Cardiac septum (tissue), 1 donor: ENCODE data around the gene ANKRD11. TPM values are rescaled to one million over a fixed set of nuclear protein-coding genes. Genes with fewer than 3 reads are reported as not detected.

Experiments
- DNase-seq: peaks from one replicate; pipeline ENCODE4 v3.0.0-alpha.2; 2020; ENCODE audit warnings: low spot score
- intact Hi-C: fragments of 100-400 bp; cut with DNase I; formaldehyde crosslinking; loops from one replicate; pipeline ENCODE4 v1.14.0; 2022
- total RNA-seq: library from RNA; stranded (reverse); fragmentation: NEBNext Ultra II Directional; extraction: Animal tissue kit (Norgen Biotek cat#: 25700); gene quantifications from one replicate; pipeline ENCODE4 v1.2.1, GENCODE V29; 2021
- donor health status: DM: no; HTN: no; CAD: no.

Gene ANKRD11
- total RNA-seq, 1 donor from 2014 or later = 77.9 TPM

DNA sequence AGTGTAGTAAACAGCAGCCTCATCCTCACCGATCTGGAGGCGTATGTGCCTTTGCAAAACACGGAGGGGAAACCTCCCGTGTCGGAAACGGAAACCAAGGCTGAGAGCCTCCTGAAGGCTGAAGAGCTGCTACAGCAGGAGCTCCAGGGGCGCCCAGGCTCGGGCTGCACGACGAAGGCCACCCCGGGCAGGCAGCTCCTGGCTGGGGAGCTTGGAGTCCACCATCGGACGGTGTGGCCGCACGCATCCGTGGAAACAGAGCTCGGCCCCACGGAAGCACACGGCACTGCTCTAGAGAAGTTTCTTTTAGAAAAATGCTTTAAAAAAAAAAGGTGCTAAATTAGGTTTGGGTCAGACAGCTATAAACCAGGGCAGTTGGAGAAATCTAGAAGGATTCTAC, 201.4 kb downstream of the ANKRD11 start:
- no peak for DNase-seq
- intact Hi-C loops = no loop called here

DNA sequence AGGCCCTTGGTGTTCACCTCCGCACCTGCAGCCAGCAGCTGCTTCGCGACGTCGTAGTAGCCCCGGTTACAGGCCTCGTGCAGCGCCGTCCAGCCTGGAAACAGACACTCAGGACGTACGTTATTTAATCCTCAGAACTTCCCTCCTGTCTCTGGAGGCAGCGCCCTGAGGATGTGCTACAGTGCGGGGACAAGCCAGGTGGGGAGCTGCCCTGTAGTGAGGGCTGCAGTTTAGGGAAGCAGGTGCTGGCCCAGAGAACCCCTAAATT, 201.8 kb downstream of the ANKRD11 start:
- no peak for DNase-seq
- intact Hi-C loops = no loop called here

DNA sequence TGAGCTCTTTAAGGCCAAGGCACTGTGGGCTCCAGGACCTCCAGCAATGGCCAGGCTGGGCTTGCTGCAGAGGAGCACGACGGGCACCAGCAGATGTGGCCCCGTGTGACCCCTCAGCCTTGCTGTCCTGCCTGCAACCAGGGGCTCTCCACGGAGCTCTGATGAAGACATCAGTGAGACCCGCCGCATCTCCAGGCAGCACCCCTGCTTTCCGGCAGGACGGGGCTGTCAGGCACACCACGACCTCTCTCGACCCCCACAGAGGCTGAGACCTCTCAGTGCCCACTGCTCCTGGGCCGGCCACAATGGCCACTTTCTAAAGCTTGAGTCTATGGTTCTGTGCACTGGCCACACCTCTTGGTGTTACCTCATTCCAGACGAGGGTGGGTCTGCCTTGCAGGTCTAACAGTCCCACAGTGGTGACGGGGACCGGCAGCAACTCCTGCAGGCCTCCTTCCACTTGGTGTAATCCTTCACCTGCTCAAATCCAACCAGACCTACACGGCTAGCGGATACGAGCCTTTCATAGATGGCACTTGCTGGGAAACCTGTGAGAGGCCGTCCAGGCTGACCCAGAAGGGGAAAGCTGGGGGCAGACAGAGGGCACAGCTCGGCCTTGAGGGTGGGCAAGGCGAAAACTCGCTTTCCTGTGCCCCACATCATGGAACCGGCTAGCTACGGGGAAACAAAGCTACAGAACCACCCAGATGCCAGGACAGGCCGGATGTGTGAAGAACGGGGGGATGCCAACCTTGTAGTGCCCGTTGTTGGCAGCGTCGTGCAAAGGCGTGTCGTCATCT, 202.4 kb downstream of the ANKRD11 start:
- intact Hi-C loops = no loop called here

DNA sequence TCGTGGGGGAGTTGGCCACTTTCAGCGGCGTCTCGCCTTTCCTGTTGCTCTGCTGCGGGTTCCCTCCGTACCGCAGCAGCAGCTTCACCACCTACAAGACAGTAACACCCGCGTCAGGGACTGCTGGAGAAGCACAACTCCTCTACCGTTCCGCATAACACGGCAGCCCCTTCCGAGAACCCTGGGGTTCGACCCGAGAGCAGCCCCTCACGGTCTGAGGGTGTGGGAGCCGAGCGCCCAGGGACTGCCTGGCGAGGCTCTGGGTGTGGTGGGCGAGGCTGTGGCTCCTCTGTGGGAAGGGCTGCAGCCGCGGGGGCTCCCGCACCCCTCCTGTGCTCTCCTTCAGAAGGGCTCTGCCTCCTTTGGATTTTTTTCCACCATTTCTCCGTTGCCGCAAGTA, 204.3 kb downstream of the ANKRD11 start:
- intact Hi-C loops = no loop called here
- no peak for DNase-seq

More for the DNA sequence above, 202.4 kb downstream of the ANKRD11 start:
- no peak for DNase-seq

DNA sequence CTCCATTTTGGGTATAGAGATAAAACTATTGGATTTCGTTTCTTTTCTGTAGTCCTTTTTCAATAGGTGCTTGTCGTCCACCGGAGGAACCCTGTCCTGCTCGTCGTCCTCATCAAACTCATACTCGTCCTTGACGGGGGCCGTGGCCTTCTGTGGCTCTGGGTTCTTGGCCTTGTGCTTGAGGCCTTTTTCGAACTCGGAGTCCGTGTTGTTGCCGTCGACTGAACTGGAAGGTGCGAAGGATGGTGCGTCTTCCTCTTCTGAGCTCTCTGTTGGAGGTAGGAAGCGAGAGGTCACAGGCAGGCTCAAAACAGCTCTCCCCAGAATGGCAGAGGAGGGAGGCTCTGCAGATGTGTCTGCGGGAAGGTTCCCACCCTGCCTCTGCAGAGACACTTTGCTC, 205.0 kb downstream of the ANKRD11 start:
- DNase-seq = no peak
- intact Hi-C loops = no loop called here

DNA sequence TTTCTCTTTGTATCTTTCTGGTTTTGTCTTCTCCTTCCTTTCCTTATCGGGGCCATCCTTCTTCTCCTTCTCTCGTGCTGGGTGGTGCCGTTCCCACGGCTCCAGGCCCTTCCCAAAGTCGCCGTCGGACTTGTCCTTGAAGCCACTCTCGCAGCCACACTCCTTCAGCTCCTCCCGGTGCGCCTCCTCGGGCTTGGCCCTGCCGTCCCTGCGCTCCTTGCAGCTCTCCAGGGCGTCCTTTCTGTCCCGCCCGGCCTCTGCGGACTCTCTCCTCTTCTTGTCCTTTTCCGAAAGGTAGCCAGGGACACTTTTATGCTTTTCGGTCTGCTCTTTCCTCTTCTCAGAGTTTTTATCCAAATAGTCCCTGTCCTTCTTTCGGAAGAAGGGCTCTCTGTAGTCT, 206.9 kb downstream of the ANKRD11 start:
- intact Hi-C loops = no loop called here
- DNase-seq = no peak

DNA sequence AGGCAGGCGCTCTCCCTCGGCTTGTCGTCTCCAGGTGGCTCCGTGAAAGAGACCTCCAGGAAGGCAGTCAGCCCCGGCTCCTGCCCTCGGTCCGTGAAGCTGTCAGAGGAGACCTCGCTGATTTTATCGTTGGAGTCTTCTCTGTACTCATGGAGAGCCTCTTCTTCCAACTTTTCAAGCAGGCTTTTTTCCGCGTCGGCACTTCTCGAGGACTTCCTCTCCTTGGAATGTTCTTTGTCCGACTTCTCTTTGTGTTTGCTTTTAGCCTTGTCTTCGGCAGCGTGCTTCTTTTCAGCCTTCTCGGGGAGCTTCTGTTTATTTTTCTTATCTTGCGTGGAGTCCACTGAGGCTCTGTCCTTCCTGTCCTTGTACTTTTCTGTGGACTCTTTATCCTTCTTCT, 207.8 kb downstream of the ANKRD11 start:
- DNase-seq = no peak
- intact Hi-C loops = no loop called here

DNA sequence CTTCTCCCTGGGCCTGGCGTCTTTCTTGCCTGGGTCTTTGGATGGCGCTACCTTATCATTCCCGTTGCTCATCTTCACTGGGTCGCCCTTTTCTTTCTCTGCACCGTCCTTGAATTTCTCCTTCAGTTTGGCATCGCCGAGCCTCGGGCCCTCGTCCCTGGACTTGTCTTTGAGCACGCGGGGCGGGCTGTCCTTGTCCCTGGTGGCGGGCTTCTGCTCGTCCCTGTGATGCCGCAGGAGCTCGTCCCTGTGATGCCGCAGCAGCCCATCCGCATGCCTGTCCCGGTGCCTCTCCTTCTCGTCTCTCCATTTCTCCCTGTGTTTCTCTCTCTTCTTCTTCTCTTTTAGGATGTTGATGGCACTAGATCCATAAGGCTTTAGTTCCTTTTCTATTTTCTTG, 208.5 kb downstream of the ANKRD11 start:
- intact Hi-C loops = no loop called here
- DNase-seq = no peak

DNA sequence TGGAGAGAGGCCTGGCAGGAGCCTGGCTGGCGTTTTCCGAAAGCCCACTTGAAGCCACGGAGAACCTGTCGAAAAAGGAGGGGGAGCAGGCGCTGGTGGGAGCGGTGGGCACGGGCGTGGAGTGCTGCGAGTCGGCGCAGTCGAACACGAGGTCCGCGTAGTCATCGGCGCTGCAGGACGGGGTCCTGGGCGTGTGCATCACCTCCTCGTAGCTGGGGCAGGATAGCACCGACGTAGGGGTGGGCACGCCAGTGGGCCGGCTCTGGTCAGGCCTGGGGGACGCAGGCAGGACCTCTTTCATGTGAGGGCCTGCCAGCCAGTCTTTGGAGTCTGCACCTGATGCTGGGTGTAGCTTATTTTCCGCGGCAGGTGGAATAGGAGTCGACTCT, 209.2 kb downstream of the ANKRD11 start:
- intact Hi-C loops = no loop called here
- no peak for DNase-seq

DNA sequence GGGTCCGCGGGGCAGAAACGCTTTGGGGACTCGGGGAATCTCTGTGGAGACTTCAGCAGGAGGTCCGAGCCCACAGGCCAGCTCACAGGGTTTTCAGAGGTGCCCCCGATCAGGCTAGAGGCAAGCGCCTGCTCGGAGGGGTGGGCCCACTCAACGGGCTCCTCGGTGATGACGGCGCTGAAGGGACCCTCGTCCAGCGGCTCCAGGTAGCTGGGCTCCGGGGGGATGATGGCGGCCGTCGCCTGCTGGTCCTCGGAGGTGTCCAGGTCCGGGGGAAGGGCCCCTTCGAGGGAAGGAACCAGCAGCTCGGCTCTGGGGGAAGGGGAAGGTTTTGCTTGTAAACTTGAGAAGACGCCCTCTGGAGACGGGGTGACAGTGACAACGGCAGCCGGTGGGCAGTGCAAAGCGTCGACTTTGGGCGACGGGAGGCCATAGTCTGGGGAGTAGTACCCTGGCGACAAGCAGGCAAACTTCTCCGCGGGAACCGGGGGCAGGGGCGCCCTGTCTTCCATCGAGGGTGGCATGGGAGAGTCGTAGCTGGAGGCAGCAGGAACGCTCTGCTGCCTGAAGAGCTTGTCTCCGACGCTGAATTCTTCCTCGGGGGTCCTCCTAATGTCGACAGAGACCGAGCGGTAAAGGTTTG, 209.7 kb downstream of the ANKRD11 start:
- intact Hi-C loops = no loop called here
- DNase-seq = no peak

DNA sequence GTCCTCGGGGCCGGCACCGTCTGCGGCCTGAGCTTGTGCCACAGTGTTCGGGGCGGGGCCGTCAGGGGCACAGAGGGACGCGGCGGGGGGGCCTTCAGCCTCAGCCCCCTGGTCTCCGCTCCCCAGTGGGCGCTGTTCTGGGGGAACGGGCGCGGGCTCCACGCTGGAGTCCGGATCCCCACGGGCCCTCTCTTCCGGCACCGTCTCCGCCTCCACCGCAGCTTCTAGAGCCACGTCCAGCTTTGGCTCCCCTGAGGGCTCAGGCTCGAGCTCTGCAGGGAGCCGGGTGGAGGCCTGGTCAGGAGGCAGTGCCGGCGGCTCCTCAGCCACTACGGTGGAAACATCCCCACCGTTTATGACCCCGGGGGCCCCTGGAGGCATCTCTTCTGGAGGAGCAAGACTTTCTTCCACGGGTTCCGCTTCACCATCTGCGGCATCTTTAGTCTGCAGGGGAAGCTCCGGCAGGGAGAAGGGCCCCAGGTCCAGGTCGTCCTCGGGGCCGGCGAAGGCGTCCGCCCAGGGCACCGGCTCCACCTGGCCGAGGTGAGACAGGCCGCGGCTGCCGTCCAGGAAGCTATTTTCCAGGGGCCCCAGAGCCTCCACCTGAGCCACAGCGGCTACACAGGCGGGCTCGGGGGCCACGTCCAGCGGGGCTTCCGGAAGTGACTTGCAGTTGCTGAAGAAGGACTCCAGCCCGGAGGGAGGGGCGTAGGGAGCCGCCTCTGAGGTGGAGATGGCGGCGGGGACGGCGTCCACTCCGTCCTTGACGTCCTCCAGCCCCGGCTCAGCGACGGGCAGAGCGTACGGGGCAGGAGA, 210.5 kb downstream of the ANKRD11 start:
- intact Hi-C loops = no loop called here
- no peak for DNase-seq

DNA sequence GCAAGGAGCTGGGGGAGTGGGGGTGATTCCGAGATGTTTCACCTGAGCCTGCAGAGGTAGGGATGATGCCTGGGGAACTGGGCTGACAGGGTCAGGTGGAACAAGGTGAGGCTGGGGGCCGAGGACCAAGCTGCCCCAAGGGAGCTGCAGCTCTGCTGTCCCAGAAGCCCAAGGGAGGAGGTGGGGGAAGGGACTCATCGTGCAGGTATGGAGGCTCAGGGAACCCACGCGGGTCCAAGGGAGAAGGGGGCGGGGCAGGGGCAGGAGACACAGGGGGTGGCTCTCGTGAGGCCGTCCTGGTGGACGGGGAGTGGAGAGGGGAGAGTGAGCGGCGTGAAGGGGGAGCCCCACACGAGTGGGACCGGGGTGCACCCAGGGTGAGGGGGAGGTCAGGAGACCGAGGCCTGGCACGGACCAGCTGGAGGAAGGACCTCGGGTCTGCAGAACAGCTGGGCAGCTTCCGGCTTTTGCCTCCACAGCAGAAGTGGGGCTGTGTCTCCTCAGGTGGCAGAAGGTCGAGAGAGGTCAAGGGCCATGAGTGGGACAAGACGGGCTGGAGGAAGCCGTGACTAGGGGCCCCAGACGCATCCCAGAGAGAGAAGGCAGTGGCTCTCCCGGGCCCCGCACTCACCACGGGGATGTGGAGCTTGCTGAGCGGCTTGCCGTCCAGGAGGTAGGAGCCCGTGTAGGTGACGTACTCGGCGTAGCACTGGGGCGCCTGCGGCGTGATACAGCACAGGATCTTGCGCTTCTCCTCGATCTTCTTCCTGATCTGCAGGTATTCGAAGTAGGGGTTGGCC, 211.7 kb downstream of the ANKRD11 start:
- no peak for DNase-seq
- intact Hi-C loops = no loop called here

DNA sequence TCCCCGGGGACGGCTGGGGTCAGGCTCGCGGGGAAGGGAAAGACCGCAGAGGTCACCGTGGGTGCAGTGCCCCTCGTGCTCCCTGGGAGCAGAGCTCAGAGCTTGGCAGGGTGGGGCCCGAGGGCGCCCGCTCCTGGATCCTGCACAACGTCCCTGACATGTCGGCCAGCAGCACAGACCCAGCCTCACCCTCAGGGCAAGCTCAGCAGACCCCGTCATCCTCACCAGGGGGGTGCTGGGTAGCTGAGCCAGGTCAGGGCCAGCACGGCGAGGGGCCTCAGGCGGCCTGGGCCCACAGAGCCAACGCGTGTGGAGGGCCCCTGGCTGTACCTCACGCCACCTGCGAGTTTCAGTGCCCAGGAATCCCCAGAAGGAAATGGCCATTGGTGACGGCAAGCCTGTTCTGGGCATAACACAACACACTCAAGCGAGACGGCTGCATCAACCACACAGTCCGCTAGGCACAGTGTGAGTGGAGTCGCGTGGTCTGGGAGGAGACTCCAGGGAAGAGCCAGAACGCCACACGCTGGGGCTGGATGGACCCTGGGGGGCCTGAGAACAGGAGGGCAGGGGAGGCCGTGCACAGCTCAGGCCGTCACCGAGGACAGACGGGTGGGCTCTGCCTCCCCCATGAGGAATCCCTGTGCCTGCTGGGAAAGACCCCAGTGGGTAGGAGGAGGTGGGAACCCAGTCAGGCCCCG, 212.6 kb downstream of the ANKRD11 start:
- no peak for DNase-seq
- intact Hi-C loops = no loop called here

DNA sequence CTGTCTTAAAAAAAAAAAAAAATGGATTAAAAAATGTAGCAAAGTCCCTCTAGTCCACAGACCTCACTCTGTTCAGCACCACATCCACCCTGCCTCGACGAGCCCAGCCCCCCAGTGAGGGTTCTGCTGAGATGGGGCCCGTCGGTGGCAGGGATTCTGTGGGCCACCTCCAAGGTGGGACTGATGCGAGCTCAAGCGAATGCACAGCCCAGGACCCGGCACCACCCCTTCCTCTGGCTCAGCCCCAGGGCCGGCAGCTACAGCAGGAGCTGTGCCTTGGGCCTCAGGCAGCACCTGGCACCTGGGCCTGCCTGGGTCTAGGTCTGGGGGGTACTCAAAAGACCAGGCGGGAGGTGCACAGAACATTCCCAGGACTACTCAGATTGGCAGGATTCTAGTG, 213.3 kb downstream of the ANKRD11 start:
- intact Hi-C loops = no loop called here
- no peak for DNase-seq

DNA sequence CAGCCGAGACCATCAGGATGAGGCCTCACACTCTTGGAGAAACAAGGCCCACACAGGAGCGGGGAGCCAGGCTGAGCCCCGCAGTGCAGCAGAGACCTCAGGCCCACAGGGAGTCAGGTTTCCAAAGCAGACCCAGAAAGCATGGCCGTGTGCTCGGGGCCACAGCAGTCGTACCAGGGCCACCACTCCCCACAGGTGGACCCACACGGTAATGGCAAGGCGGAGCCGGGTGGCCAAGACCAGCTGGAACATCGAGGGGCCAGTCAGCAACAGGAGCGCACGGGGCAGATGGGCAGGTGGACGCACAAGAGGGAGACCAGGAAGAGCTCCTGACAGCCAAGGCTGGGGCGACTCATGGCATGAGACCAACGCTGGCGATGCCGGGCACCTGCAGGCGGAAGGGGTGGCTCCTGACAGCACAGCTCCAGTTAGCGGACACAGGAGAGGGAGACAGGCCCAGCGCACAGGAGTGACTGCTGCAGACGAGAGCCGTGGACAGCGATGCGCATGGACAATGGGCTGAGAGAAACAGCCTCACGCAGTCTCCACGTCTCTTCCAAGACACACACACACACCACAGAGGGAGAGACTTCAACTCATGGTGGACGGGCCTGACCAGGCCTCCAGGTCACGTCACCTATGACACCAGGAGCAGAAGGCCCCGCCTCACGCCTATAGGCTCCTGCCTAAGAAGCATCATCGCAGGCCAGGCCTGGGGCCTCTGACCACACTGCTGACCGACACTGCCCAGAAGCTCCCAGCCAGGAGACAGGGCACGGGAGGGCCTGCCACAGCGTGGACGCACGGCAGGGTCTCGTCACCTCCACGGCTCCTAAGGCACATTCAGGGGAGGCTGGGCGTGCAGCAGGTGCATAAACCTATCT, 214.3 kb downstream of the ANKRD11 start:
- DNase-seq = no peak
- intact Hi-C loops = no loop called here

DNA sequence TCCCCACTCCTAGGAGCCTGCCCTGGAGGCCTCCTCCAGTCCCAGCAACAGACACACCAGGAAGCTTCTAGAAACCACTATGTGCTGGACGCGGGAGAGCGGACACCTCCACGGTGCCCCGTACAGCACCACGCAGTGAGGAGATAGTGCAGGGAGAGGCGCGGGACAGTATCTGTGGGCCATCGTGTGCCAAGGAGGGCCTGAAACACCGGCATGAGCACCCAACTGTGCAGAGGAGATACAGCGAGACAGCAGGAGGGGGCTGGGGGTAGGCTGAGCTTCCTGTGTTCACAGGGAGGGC, 215.1 kb downstream of the ANKRD11 start:
- intact Hi-C loops = no loop called here
- no peak for DNase-seq

DNA sequence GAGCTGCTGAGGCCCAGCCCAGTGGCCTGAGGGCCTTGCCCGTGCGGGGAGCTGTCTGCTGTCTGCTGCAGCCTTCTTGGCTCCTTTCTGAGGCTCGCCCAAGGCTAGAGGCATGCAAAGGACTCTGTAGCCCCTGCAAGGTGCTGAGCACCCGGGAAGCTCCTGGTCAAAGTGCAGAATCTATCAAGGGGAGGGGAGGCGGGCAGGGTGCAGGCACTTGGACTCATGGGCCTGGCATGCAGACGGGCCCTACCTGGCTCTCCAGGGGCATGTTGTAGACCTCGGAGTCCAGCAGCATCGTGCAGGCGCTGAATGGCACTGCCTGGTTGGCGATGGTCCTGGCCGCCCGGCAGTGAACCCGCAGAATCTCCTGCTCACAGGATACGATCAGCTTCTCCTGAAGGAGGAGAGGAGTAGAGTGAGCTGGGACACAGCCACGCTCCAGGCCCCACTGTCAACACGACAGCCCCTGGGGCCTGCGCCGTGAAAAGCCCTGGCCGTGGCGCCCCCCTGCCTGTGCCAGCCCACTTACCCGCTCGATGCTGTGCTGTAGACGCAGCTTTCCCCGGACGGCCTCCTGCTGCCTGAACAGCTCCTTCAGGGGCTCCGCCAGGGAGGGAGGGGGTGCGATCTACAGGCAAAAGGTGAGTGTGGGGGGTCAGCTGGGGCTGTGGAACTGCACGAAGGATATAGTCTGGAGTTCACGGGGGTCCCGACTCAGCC, 215.6 kb downstream of the ANKRD11 start:
- intact Hi-C loops = no loop called here
- no peak for DNase-seq
